ENCODE measurements around the gene C16orf46. TPM values are rescaled to one million over a fixed set of nuclear protein-coding genes. Genes with fewer than 3 reads are reported as not detected.

The C16orf46 gene
- total and polyA plus RNA-seq, 9 of the 15 experiments (the other 6 are each of a cell fraction or from before 2014, with no cell fraction given): 0.10 to 0.98 (median 0.41) TPM; not detected in 1

DNA sequence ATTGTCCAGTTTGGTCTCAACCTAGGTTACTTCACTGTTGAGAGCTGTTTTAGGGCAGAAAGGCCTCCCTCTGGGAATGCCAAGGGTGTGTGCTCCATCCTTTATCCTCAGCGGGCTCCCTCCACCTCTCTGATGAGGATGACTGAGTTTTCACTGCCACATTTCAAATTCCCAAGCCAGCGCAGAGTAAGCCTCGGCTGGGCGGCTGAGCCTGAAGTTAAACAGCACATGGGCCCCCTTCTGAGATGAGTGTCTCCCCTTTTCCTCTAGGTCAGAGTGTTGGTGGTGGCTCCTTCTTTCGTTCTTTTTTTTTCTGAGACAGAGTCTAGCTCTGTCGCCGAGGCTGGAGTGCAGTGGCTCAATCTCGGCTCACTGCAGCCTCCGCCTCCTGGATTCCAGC lies 24.7 kb upstream of the C16orf46 start (continued):
- no peak for TF ChIP-seq FOXP1 (CRISPR knock-in tag; IDR thresholded peaks at IDR 0.05)
- TF ChIP-seq, protein P1, sequence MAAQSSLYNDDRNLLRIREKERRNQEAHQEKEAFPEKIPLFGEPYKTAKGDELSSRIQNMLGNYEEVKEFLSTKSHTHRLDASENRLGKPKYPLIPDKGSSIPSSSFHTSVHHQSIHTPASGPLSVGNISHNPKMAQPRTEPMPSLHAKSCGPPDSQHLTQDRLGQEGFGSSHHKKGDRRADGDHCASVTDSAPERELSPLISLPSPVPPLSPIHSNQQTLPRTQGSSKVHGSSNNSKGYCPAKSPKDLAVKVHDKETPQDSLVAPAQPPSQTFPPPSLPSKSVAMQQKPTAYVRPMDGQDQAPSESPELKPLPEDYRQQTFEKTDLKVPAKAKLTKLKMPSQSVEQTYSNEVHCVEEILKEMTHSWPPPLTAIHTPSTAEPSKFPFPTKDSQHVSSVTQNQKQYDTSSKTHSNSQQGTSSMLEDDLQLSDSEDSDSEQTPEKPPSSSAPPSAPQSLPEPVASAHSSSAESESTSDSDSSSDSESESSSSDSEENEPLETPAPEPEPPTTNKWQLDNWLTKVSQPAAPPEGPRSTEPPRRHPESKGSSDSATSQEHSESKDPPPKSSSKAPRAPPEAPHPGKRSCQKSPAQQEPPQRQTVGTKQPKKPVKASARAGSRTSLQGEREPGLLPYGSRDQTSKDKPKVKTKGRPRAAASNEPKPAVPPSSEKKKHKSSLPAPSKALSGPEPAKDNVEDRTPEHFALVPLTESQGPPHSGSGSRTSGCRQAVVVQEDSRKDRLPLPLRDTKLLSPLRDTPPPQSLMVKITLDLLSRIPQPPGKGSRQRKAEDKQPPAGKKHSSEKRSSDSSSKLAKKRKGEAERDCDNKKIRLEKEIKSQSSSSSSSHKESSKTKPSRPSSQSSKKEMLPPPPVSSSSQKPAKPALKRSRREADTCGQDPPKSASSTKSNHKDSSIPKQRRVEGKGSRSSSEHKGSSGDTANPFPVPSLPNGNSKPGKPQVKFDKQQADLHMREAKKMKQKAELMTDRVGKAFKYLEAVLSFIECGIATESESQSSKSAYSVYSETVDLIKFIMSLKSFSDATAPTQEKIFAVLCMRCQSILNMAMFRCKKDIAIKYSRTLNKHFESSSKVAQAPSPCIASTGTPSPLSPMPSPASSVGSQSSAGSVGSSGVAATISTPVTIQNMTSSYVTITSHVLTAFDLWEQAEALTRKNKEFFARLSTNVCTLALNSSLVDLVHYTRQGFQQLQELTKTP (IDR thresholded peaks at IDR 0.05; ENCODE audit: low read depth in 1 of 2, partially characterized antibody in 2 of 2): no peak

DNA sequence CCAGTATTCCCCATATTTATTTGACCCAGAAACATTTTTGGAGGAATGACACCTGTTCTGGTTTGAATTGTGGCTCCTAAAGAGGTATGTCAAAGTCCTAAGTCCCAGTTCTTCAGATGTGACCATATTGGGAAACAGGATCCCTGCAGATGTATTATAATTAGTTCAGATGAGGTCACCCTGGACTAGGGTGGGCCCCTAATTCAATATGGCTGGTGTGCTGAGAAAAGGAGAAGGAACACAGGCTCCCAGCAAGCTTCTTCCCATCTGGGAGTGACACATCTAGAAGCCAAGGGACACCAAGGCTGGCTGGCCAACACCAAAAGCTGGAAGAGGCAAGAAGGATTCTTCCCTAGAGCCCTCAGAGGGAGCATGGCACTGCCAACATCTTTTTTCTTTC lies 22.9 kb upstream of the C16orf46 start:
- no peak for TF ChIP-seq LEF1 (IDR thresholded peaks at IDR 0.05)
- no peak for TF ChIP-seq HDAC1 (IDR thresholded peaks at IDR 0.05)
- TF ChIP-seq XRCC4 (IDR thresholded peaks at IDR 0.05; ENCODE audit: extremely low read depth, insufficient read depth, insufficient read length): no peak
- TF ChIP-seq, protein P2, sequence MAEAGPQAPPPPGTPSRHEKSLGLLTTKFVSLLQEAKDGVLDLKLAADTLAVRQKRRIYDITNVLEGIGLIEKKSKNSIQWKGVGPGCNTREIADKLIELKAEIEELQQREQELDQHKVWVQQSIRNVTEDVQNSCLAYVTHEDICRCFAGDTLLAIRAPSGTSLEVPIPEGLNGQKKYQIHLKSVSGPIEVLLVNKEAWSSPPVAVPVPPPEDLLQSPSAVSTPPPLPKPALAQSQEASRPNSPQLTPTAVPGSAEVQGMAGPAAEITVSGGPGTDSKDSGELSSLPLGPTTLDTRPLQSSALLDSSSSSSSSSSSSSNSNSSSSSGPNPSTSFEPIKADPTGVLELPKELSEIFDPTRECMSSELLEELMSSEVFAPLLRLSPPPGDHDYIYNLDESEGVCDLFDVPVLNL (CRISPR knock-in tag; IDR thresholded peaks at IDR 0.05; ENCODE audit: low read depth): no peak
- no peak for TF ChIP-seq RBFOX2 (IDR thresholded peaks at IDR 0.05; ENCODE audit: low read depth, low read length)
- no peak for TF ChIP-seq MAZ (CRISPR knock-in tag; conservative IDR thresholded peaks at IDR 0.05 in 1 of 2, IDR thresholded peaks at IDR 0.05 in 1 of 2)
- no peak for TF ChIP-seq ZNF780A (CRISPR knock-in tag; IDR thresholded peaks at IDR 0.05)
- TF ChIP-seq GABPA (tag; conservative IDR thresholded peaks at IDR 0.05; ENCODE audit: low read depth): no peak
- no peak for TF ChIP-seq MXI1 (IDR thresholded peaks at IDR 0.05; ENCODE audit: low read depth, low read length)
- no peak for TF ChIP-seq ZNF239 (CRISPR knock-in tag; IDR thresholded peaks at IDR 0.05)
- ChIA-PET CTCF (ENCODE audit: low intra/inter-chr PET ratio) (no interaction called here), POLR2A (interaction anchor here (0.7 to 1.1 kb wide), 3 partner anchors 7 to 52 kb away, joined by 3 read pairs; no protein-coding TSS in a partner anchor)
- Histone ChIP-seq H3K27me3 (ENCODE audit: control insufficient read depth in 2 of 2, insufficient read depth in 2 of 2, low read length in 2 of 2) (peaks cover 6% of the 10 kb centered on the region in 2 experiments; a peak in 4 of 5 replicates), H3K79me2 (ENCODE audit: control insufficient read depth, insufficient read depth, low read length) (peaks cover 12% of the 10 kb centered on the region), H3K9me1 (ENCODE audit: control insufficient read depth, insufficient read depth, low read length) (no peaks in the 10 kb centered on the region), H3K4me3 (no peak overlapping the region), H3K4me1 (replicated peaks in 1 of 2; ENCODE audit: control insufficient read depth in 2 of 2, insufficient read depth in 2 of 2, low read length in 2 of 2) (peaks cover 17 to 26% of the 10 kb centered on the region in 2 experiments), H3K4me2 (ENCODE audit: insufficient read depth, low read length) (no peak overlapping the region), H3K9me3 (replicated peaks; ENCODE audit: control insufficient read depth, insufficient read depth, low read depth, low read length) (no peaks in the 10 kb centered on the region), H3K9ac (ENCODE audit: insufficient read depth in 1 of 2, low read depth in 2 of 2, low read length in 2 of 2) (no peak overlapping the region), H3K36me3 (ENCODE audit: control insufficient read depth, insufficient read depth, low read length) (no peaks in the 10 kb centered on the region), H2AFZ (ENCODE audit: low read depth, low read length) (no peak overlapping the region), H3K27ac (ENCODE audit: extremely low read depth, low read depth, low read length) (no peak overlapping the region), H4K20me1 (replicated peaks; ENCODE audit: control insufficient read depth, insufficient read depth, low read length) (no peaks in the 10 kb centered on the region)
- intact Hi-C loops (cut with micrococcal nuclease) (loop anchor here (5.0 kb wide), 1 partner anchor 63 kb away; the partner anchor contains the start of gene ATMIN), in situ Hi-C loops (cut with MboI) (no loop called here)
- no peak for FAIRE-seq
- BruUV-seq (replicated peaks): no TSS peak
- no peak for DNase-seq (ENCODE audit: extremely low read depth in 1 of 4, low spot score in 3 of 4)
- ATAC-seq: no peak
